ENCODE measurements around the gene KLK13. TPM values are rescaled to one million over a fixed set of nuclear protein-coding genes. Genes with fewer than 3 reads are reported as not detected.

Gene KLK13
- total RNA-seq, 2 experiments from 2014 or later = not detected

GRCh38 chr19:51084505-51084904 lies 19.6 kb upstream of the KLK13 start:
- ATAC-seq (ENCODE audit: poor library complexity) = no peak
- Mint-ChIP-seq H3K9me3 (no peaks in the 10 kb centered on the region), H3K27ac (no peak overlapping the region), H3K36me3 (ENCODE audit: low read depth) (no peaks in the 10 kb centered on the region), H3K4me3 (no peak overlapping the region), H3K4me1 (ENCODE audit: low read depth) (no peaks in the 10 kb centered on the region), H3K27me3 (peaks cover 6% of the 10 kb centered on the region)
- TF ChIP-seq CTCF (IDR thresholded peaks at IDR 0.05) = no peak
- no peak for DNase-seq
- no peaks in the 10 kb centered on the region for H3K27me3 ChIP-seq (ENCODE audit: control insufficient read depth in 1 of 2, insufficient read depth in 2 of 2, low read length in 2 of 2)
- H3K36me3 ChIP-seq (ENCODE audit: insufficient read depth, low read length) = no peaks in the 10 kb centered on the region
- H3K4me3 ChIP-seq (ENCODE audit: low read length) = no peak overlapping the region
- ChIA-PET CTCF (no interaction called here), POLR2A (no interaction called here)
- intact Hi-C loops (cut with DNase I, micrococcal nuclease) = no loop called here
- no peak overlapping the region for H3K27ac ChIP-seq (ENCODE audit: low read depth in 1 of 2, low read length in 2 of 2)
- no peaks in the 10 kb centered on the region for H3K4me1 ChIP-seq (ENCODE audit: insufficient read depth, low read length)
- no peaks in the 10 kb centered on the region for H3K9me3 ChIP-seq (ENCODE audit: control insufficient read depth in 1 of 2, insufficient read depth in 1 of 2, low read length in 2 of 2)

GRCh38 chr19:51083783-51084182 lies 18.9 kb upstream of the KLK13 start:
- H3K4me3 ChIP-seq (ENCODE audit: low read length) = no peak overlapping the region
- Mint-ChIP-seq H3K9me3 (no peaks in the 10 kb centered on the region), H3K4me3 (no peak overlapping the region), H3K27me3 (peaks cover 6% of the 10 kb centered on the region), H3K27ac (no peak overlapping the region), H3K36me3 (ENCODE audit: low read depth) (no peaks in the 10 kb centered on the region), H3K4me1 (ENCODE audit: low read depth) (no peaks in the 10 kb centered on the region)
- no peaks in the 10 kb centered on the region for H3K27me3 ChIP-seq (ENCODE audit: control insufficient read depth in 1 of 2, insufficient read depth in 2 of 2, low read length in 2 of 2)
- H3K36me3 ChIP-seq (ENCODE audit: insufficient read depth, low read length) = no peaks in the 10 kb centered on the region
- CTCF ChIA-PET = no interaction called here
- ATAC-seq (ENCODE audit: poor library complexity) (no peak), DNase-seq (no peak)
- POLR2A ChIA-PET = no interaction called here
- intact Hi-C loops (cut with DNase I, micrococcal nuclease) = no loop called here
- H3K27ac ChIP-seq (ENCODE audit: low read depth in 1 of 2, low read length in 2 of 2) = no peak overlapping the region
- H3K4me1 ChIP-seq (ENCODE audit: insufficient read depth, low read length) = no peaks in the 10 kb centered on the region
- no peaks in the 10 kb centered on the region for H3K9me3 ChIP-seq (ENCODE audit: control insufficient read depth in 1 of 2, insufficient read depth in 1 of 2, low read length in 2 of 2)
- TF ChIP-seq CTCF (IDR thresholded peaks at IDR 0.05) = no peak

- no peak overlapping the region for H3K27ac ChIP-seq (ENCODE audit: low read depth in 1 of 2, low read length in 2 of 2)
- ChIA-PET POLR2A (no interaction called here), CTCF (no interaction called here)
- H3K4me3 Mint-ChIP-seq = no peak overlapping the region
- H3K9me3 ChIP-seq (ENCODE audit: control insufficient read depth in 1 of 2, insufficient read depth in 1 of 2, low read length in 2 of 2) = no peaks in the 10 kb centered on the region
- H3K36me3 ChIP-seq (ENCODE audit: insufficient read depth, low read length) = no peaks in the 10 kb centered on the region
- ATAC-seq (ENCODE audit: poor library complexity) (no peak), DNase-seq (no peak)
- H3K4me1 Mint-ChIP-seq (ENCODE audit: low read depth) = no peaks in the 10 kb centered on the region
- no peaks in the 10 kb centered on the region for H3K27me3 ChIP-seq (ENCODE audit: control insufficient read depth in 1 of 2, insufficient read depth in 2 of 2, low read length in 2 of 2)
- no peak for TF ChIP-seq CTCF (IDR thresholded peaks at IDR 0.05)
- H3K27me3 Mint-ChIP-seq = peaks cover 6% of the 10 kb centered on the region
- no peaks in the 10 kb centered on the region for H3K36me3 Mint-ChIP-seq (ENCODE audit: low read depth)
- H3K4me3 ChIP-seq (ENCODE audit: low read length) = no peak overlapping the region
- no peaks in the 10 kb centered on the region for H3K4me1 ChIP-seq (ENCODE audit: insufficient read depth, low read length)
- H3K9me3 Mint-ChIP-seq = no peaks in the 10 kb centered on the region
- intact Hi-C loops (cut with DNase I, micrococcal nuclease) = no loop called here
- H3K27ac Mint-ChIP-seq = no peak overlapping the region
These were observed 18.3 kb upstream of the KLK13 start for GRCh38 chr19:51083181-51083580.

All from CD4-positive, alpha-beta T cell (primary cell).